ENCODE measurements around the gene PFKFB4.

DNA sequence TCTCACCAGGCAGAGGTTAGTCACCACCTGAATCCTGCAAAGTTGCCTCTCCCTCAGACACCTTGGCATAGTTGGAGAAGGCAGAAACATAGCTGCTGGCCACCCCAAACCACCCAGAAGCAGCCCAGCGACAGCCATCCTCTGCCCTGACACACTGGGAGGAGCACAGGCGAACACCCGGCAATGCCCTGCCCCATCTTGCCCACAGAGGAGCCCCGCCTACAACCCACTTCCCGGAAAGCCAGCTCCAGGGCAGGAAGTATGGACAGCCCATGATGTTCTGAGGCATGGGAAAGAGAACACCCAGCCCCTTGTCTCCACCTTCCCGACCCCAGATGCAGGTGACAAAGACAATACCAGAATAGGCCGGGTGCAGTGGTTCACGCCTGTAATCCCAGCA, 40.0 kb downstream of the PFKFB4 start:
- TF ChIP-seq, protein P1, sequence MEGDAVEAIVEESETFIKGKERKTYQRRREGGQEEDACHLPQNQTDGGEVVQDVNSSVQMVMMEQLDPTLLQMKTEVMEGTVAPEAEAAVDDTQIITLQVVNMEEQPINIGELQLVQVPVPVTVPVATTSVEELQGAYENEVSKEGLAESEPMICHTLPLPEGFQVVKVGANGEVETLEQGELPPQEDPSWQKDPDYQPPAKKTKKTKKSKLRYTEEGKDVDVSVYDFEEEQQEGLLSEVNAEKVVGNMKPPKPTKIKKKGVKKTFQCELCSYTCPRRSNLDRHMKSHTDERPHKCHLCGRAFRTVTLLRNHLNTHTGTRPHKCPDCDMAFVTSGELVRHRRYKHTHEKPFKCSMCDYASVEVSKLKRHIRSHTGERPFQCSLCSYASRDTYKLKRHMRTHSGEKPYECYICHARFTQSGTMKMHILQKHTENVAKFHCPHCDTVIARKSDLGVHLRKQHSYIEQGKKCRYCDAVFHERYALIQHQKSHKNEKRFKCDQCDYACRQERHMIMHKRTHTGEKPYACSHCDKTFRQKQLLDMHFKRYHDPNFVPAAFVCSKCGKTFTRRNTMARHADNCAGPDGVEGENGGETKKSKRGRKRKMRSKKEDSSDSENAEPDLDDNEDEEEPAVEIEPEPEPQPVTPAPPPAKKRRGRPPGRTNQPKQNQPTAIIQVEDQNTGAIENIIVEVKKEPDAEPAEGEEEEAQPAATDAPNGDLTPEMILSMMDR (IDR thresholded peaks at IDR 0.05): no peak
- TF ChIP-seq EZH2 (IDR thresholded peaks at IDR 0.05; ENCODE audit: borderline replicate concordance, insufficient read depth, low read depth, low read length, poor library complexity, severe bottlenecking): no peak

Measured in B cell (primary cell).